GM21737 (cell line): ENCODE data around the gene RPSA.
"Not testable (repeated sequence)": the region's sequence is repeated elsewhere in the genome, so short reads cannot be mapped to it uniquely, and the experiment has no call there.

Source experiments
- ATAC-seq: cut with Tn5 transposase; IDR thresholded peaks from one replicate; pipeline ENCODE4 v1.9.1; 2021; ENCODE audit warnings: mild to moderate bottlenecking, moderate library complexity; ENCODE audit not compliant: unreplicated experiment

Gene RPSA

DNA sequence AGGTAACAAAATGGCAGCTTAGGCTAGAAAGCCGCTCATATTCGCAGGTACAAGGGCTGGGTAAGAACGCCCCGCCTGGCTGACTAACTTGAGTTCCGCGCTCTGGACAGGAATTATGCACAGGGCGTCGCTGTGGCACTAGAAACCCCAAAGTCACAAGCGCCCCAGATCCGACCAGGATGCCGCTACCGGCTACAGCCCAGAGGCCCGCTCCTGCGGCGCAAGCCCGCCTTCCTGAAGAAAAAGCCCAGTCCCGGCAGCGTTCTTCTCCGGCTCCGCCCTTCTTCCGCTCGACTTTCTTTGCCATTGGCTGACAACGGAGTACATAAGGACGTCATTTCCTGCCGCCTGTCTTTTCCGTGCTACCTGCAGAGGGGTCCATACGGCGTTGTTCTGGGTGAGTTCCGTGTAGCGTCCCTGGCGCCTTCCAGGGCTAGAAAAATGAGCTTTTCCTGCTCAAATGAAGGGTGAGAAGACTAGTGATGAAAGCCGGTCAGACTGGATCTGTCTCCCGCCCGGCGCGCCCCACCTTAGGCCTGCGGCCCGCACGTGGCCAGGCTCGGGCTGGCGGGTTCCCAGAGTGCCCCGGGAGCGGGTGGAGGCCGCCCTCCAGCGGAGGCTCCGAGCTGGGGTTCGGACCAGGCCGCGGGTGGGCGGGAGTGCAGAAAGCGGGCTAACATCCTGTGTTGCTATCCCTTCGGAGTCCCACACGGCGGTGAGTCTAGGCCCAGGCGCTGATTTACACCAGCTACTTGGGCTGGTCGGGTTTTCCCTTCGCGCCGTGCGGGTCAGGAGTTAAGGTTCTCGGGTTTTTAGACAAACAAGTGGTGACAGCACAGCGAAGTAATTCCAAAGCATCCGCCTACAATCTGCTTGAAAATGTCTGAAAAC, at the start of gene RPSA:
RPSA (plus strand) TSS at position 353 of the 891 bp plus-strand sequence. CDS start 934 bp downstream, outside the sequence.
- ATAC-seq: peak; percentile 90

- ATAC-seq: no peak
Observed at GRCh38 chr3:39358333-39358732, 48.2 kb upstream of the RPSA start.

GRCh38 chr3:39361252-39361927, 45.1 kb upstream of the RPSA start:
- no peak for ATAC-seq

DNA sequence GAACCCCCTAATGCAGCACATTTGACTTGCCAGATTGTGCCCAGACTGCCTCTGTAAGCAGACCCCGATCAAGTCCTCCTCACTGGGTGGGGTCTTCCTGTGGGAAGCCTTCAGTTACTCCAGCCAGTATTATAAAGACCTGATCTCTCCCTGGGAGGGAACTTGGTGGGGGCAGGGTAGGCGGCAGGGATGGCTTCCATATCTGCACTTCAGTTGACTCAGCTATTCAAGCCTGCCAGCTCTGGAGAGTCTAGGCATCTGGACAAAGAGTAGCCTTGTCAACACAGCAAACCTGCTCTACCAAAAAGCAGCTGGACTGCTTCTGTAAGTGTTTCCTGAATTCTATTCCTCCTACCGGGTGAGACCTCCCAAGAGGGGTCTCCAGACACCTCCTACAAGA, 44.3 kb upstream of the RPSA start:
- ATAC-seq: no peak

- ATAC-seq: no peak
Observed at GRCh38 chr3:39362812-39363211, 43.7 kb upstream of the RPSA start.

DNA sequence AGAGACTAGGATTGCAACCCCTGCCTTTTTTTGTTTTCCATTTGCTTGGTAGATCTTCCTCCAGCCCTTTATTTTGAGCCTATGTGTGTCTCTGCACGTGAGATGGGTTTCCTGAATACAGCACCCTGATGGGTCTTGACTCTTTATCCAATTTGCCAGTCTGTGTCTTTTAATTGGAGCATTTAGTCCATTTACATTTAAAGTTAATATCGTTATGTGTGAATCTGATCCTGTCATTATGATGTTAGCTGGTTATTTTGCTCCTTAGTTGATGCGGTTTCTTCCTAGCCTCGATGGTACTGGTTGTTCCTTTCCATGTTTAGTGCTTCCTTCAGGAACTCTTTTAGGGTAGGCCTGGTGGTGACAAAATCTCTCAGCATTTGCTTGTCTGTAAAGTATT, 36.1 kb upstream of the RPSA start:
- not testable (repeated sequence) for ATAC-seq

GRCh38 chr3:39372833-39373232, 33.7 kb upstream of the RPSA start:
- ATAC-seq: no peak

GRCh38 chr3:39376959-39377634, 29.4 kb upstream of the RPSA start:
- no peak for ATAC-seq

DNA sequence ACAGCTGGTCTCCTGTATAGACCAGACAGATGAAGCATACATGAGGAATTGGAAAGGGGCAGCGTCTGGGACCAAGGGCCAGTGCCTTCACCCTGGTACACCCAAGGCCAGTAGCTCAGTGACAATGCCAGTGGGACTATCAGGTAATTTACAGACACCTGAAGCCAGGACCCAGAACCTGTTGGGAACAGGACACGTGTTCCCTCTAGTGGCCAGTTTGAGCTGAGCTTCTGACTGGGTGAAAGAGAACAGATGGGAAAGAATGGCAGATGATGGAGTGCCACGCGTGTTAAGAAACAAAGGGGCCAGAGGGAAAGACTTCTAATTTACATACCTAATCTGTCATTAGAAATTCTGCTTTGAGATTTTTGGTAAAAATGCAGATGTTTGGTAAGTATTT, 28.4 kb upstream of the RPSA start:
- ATAC-seq: no peak

GRCh38 chr3:39378957-39379777, 27.4 kb upstream of the RPSA start:
- no peak for ATAC-seq

DNA sequence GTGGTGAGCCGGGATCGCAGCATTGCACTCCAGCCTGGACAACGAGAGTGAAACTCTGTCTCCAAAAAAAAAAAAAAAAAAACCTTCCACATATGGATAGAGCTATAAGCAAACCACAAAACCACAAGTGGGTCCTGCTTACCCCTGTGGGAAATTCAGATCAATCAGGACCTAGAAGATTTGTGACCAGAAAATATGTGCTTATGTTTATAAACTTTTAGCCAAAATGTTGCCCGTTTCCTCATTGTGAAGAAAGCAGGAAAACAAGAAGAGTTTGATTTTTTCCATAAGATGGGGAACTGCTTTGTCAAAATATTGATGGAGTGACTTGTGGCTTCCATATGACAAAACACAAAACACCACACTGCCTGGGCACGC, 26.8 kb upstream of the RPSA start:
- ATAC-seq: no peak

GRCh38 chr3:39381432-39381831, 25.1 kb upstream of the RPSA start:
- no peak for ATAC-seq

GRCh38 chr3:39383045-39383880, 23.3 kb upstream of the RPSA start, which contains the start of gene SLC25A38:
Gene SLC25A38 (plus strand): TSS chr3:39383370. CDS start chr3:39383725, 355 bp downstream.
- peak; percentile 56 for ATAC-seq

- ATAC-seq: peak; percentile 78
Observed at GRCh38 chr3:39383881-39384664, 22.4 kb upstream of the RPSA start.

DNA sequence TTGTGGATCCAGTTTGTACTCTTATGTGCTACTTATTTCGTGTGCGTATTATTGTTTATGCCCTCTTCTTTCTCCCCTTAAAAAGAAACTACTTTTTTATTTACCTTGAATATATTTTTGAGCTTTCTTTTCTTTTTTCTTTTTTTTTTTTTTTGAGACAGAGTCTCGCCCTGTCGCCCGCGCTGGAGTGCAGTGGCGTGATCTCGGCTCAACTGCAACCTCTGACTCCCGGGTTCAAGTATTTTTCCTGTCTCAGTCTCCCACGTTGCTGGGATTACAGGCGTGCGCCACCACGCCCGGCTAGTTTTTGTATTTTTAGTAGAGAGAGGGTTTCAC, 21.9 kb upstream of the RPSA start:
- ATAC-seq: no peak

- ATAC-seq: no peak
Observed at GRCh38 chr3:39385456-39386090, 20.9 kb upstream of the RPSA start.

DNA sequence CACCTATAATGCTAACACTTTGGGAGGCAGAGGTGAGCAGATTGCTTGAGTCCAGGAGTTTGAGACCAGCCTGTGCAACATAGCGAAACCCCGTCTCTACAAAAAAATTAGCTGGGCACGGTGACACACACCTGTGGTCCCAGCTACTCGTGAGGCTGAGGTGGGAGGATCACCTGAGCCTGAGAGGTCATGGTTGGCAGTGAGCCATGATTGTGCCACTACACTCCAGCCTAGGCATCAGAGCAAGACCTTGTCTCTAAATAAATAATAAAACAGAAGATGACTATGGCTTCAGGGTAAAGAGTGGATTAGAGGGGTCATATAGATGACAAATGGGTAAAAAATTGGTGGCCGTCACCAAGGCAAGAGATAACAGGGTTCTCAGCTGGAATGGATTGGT, 20.2 kb upstream of the RPSA start:
- ATAC-seq: no peak

- no peak for ATAC-seq
Observed at GRCh38 chr3:39387411-39387975, 19.0 kb upstream of the RPSA start.
